Measurements from ENCODE around the gene BCL11B. TPM values are rescaled to one million over a fixed set of nuclear protein-coding genes. Genes with fewer than 3 reads are reported as not detected.

Gene BCL11B
- total RNA-seq, 1 experiment from 2014 or later = 0.84 TPM

DNA sequence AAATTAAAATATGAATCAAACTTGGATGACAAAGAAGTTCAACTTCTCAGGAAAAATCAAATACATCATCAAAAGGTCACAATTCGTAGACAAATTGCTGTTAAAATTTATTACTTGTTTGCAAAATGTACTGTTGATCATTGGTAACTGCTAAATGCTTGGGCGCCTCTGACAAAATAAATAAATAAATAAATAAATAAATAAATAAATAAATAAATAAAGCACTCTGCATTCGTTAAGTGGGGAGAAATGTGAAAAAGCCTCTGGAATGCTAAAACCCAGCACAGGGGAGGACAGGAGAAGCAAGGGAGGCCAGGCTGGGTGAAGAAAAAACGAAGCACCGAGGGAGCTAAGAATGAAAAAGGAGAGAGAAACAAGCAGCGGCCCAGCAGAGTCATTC is 115.2 kb downstream of the BCL11B start:
- peaks cover 8% of the 10 kb centered on the region for H3K4me1 Mint-ChIP-seq (ENCODE audit: insufficient read depth, unreplicated experiment)
- H3K36me3 Mint-ChIP-seq (ENCODE audit: insufficient read depth, unreplicated experiment) = no peaks in the 10 kb centered on the region
- ChIA-PET CTCF (interaction anchor here (0.6 kb wide), 1 partner anchor 1219 kb away, joined by 4 read pairs; no protein-coding TSS in a partner anchor), POLR2A (no interaction called here)
- no peak for TF ChIP-seq CTCF (IDR thresholded peaks at IDR 0.05; ENCODE audit: unreplicated experiment)
- no TSS peak for BruUV-seq (replicated peaks)
- intact Hi-C loops (cut with micrococcal nuclease) = no loop called here
- no peak overlapping the region for H3K4me3 Mint-ChIP-seq (ENCODE audit: unreplicated experiment)
- no peaks in the 10 kb centered on the region for H3K9me3 Mint-ChIP-seq (ENCODE audit: unreplicated experiment)
- no peak overlapping the region for H3K27ac Mint-ChIP-seq (ENCODE audit: low read depth, unreplicated experiment)
- H3K27me3 Mint-ChIP-seq (ENCODE audit: insufficient read depth, unreplicated experiment) = peaks cover 4% of the 10 kb centered on the region
- DNase-seq (ENCODE audit: unreplicated experiment) = no peak

DNA sequence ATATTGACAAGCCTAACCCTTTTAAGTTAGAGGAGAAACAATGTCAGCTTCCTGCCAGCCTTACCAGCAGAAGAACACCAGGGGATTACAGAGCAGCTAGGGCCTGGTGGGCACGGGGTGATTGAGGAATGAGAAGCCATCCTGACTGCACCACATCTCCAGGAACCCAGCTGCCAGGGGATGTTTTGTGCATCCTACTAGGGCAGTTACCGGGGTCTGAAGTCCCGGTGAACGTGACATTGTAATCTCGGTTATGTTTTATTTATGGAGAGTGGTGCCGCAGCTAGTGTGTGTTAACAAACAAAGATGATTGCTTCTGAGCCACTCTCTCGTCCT is 115.9 kb downstream of the BCL11B start:
- Mint-ChIP-seq H3K27me3 (ENCODE audit: insufficient read depth, unreplicated experiment) (peaks cover 12% of the 10 kb centered on the region), H3K4me3 (ENCODE audit: unreplicated experiment) (no peak overlapping the region), H3K27ac (ENCODE audit: low read depth, unreplicated experiment) (no peak overlapping the region), H3K9me3 (ENCODE audit: unreplicated experiment) (no peaks in the 10 kb centered on the region), H3K36me3 (ENCODE audit: insufficient read depth, unreplicated experiment) (no peaks in the 10 kb centered on the region), H3K4me1 (ENCODE audit: insufficient read depth, unreplicated experiment) (peaks cover 8% of the 10 kb centered on the region)
- CTCF ChIA-PET = interaction anchor here (0.6 kb wide), 1 partner anchor 1219 kb away, joined by 4 read pairs; no protein-coding TSS in a partner anchor
- POLR2A ChIA-PET = no interaction called here
- intact Hi-C loops (cut with micrococcal nuclease) = no loop called here
- no peak for TF ChIP-seq CTCF (IDR thresholded peaks at IDR 0.05; ENCODE audit: unreplicated experiment)
- BruUV-seq (replicated peaks) = no TSS peak
- no peak for DNase-seq (ENCODE audit: unreplicated experiment)

DNA sequence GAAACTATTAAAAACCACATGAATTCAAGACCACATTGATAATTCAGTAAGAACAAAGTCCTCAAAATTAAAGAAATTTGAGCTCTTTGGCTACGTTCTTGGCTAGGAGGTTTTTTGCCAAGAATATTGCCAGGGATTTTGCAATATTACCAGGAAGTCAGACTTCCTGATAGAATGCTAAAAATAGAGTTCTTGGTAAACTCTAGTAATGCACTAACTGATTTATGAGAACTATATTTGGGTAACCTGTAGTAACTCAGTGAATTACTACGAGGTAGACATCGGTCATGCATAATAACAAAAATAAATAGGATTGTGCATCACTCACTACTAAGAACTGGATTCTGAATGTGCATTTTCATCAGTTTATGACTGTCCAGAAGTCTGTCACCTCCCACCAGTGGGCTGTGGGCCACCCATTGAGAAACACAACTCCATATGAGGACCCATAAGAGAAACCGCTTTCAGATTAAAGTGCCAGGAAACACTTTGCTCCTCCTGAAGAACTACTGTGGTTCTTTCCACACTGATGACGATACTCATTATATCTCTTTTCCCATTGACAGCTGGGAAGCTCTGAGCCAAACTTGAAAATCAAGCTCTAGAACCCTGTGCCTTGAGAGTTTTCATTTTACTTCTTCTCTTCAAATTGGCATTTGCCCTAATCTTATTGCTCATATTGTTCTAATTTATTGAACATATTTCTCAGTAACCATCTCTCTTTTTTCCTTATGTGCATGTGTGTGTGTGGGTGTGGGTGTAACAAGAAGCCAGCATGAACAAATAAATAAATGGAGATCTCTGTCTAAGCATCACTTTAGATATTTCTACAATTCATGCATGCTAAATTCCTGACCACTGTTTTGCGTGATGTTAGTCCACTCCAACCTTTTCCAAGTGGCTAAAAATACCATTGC is 116.6 kb downstream of the BCL11B start:
- no TSS peak for BruUV-seq (replicated peaks)
- H3K4me3 Mint-ChIP-seq (ENCODE audit: unreplicated experiment) = no peak overlapping the region
- DNase-seq (ENCODE audit: unreplicated experiment) = peak; percentile 61
- peaks cover 8% of the 10 kb centered on the region for H3K4me1 Mint-ChIP-seq (ENCODE audit: insufficient read depth, unreplicated experiment)
- TF ChIP-seq CTCF (IDR thresholded peaks at IDR 0.05; ENCODE audit: unreplicated experiment) = no peak
- CTCF ChIA-PET = interaction anchor here (0.6 to 0.7 kb wide), 2 partner anchors 159 to 1178 kb away, joined by 3 read pairs; no protein-coding TSS in a partner anchor
- H3K36me3 Mint-ChIP-seq (ENCODE audit: insufficient read depth, unreplicated experiment) = no peaks in the 10 kb centered on the region
- intact Hi-C loops (cut with micrococcal nuclease) = no loop called here
- H3K27ac Mint-ChIP-seq (ENCODE audit: low read depth, unreplicated experiment) = no peak overlapping the region
- H3K9me3 Mint-ChIP-seq (ENCODE audit: unreplicated experiment) = no peaks in the 10 kb centered on the region
- POLR2A ChIA-PET = no interaction called here
- peaks cover 18% of the 10 kb centered on the region for H3K27me3 Mint-ChIP-seq (ENCODE audit: insufficient read depth, unreplicated experiment)

GRCh38 chr14:99150236-99150635 is 121.8 kb downstream of the BCL11B start:
- BruUV-seq (replicated peaks) = no TSS peak
- H3K36me3 Mint-ChIP-seq (ENCODE audit: insufficient read depth, unreplicated experiment) = no peaks in the 10 kb centered on the region
- H3K27me3 Mint-ChIP-seq (ENCODE audit: insufficient read depth, unreplicated experiment) = peaks cover 32% of the 10 kb centered on the region
- CTCF ChIA-PET = no interaction called here
- POLR2A ChIA-PET = no interaction called here
- DNase-seq (ENCODE audit: unreplicated experiment) = no peak
- no peak for TF ChIP-seq CTCF (IDR thresholded peaks at IDR 0.05; ENCODE audit: unreplicated experiment)
- H3K27ac Mint-ChIP-seq (ENCODE audit: low read depth, unreplicated experiment) = no peak overlapping the region
- peaks cover under 1% of the 10 kb centered on the region for H3K4me1 Mint-ChIP-seq (ENCODE audit: insufficient read depth, unreplicated experiment)
- H3K4me3 Mint-ChIP-seq (ENCODE audit: unreplicated experiment) = no peak overlapping the region
- H3K9me3 Mint-ChIP-seq (ENCODE audit: unreplicated experiment) = no peaks in the 10 kb centered on the region
- intact Hi-C loops (cut with micrococcal nuclease) = no loop called here

Data from MCF 10A (cell line).